A549 (cell line): Measurements from ENCODE around the gene MAJIN.

Source experiments
- BHLHE40 ChIP-seq: IDR thresholded peaks from 2 replicates; pipeline ENCODE4 v1.6.1; 2012; ENCODE audit warnings: low read depth, low read length, inconsistent platforms
- MYC ChIP-seq: IDR thresholded peaks from 2 replicates; pipeline ENCODE4 v1.6.1; 2012; ENCODE audit warnings: mild to moderate bottlenecking, inconsistent platforms, low read length, improper control_type of control experiment, borderline replicate concordance
- POLR2A ChIP-seq: IDR thresholded peaks from 2 replicates; pipeline ENCODE4 v1.6.1; 2012; ENCODE audit warnings: mild to moderate bottlenecking, low read length
- SREBF2 ChIP-seq: fragments of 450-650 bp; IDR thresholded peaks from 2 replicates; pipeline ENCODE4 v1.6.1; 2014; ENCODE audit warnings: mild to moderate bottlenecking, moderate library complexity
- TF ChIP-seq, protein P1 (sequence below): fragments of >200 bp; sonication (Bioruptor Twin); formaldehyde crosslinking; IDR thresholded peaks from 3 replicates; pipeline ENCODE4 v1.5.1; 2016
- TF ChIP-seq, protein P2 (sequence below): fragments of 450-650 bp; IDR thresholded peaks from 2 replicates; pipeline ENCODE4 v1.6.1; 2014; ENCODE audit warnings: antibody characterized with exemption

DNA sequence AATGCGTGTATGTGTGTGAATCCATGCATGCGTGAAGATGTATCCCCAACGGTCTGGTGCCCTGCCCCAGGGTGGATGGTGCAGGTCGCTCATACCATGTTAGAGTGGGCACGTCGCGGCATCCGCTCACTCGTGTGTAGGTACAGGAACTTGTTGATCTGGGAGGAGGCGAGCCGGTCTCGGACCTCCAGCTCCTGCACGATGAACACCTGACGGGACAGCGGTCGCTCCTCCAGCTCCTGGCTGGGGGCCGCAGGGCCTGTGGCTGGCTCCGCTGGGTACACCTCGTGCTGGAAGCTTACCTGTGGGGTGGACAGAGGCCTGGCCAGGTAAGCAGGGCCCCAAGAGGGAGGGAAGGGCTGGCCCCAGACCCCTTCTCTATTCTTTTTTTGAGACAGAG, 73.4 kb downstream of the MAJIN start:
- TF ChIP-seq SREBF2 (no peak), POLR2A (no peak), BHLHE40 (no peak), MYC (no peak)
- TF ChIP-seq, protein P1, sequence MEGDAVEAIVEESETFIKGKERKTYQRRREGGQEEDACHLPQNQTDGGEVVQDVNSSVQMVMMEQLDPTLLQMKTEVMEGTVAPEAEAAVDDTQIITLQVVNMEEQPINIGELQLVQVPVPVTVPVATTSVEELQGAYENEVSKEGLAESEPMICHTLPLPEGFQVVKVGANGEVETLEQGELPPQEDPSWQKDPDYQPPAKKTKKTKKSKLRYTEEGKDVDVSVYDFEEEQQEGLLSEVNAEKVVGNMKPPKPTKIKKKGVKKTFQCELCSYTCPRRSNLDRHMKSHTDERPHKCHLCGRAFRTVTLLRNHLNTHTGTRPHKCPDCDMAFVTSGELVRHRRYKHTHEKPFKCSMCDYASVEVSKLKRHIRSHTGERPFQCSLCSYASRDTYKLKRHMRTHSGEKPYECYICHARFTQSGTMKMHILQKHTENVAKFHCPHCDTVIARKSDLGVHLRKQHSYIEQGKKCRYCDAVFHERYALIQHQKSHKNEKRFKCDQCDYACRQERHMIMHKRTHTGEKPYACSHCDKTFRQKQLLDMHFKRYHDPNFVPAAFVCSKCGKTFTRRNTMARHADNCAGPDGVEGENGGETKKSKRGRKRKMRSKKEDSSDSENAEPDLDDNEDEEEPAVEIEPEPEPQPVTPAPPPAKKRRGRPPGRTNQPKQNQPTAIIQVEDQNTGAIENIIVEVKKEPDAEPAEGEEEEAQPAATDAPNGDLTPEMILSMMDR: no peak
- TF ChIP-seq, protein P2, sequence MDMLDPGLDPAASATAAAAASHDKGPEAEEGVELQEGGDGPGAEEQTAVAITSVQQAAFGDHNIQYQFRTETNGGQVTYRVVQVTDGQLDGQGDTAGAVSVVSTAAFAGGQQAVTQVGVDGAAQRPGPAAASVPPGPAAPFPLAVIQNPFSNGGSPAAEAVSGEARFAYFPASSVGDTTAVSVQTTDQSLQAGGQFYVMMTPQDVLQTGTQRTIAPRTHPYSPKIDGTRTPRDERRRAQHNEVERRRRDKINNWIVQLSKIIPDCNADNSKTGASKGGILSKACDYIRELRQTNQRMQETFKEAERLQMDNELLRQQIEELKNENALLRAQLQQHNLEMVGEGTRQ: no peak
